Chondrocyte (in vitro differentiated cells): ENCODE results near the gene CSNK2B. TPM values are rescaled to one million over a fixed set of nuclear protein-coding genes. Genes with fewer than 3 reads are reported as not detected.

Experiments
- DNase-seq: peaks from one replicate; pipeline ENCODE4 v3.0.0; 2021; ENCODE audit warnings: mixed read lengths, low spot score
- H3K27ac Mint-ChIP-seq: one replicate; pipeline ENCODE4 v1.8.0; 2021; ENCODE audit warnings: mild to moderate bottlenecking, moderate library complexity, mixed read lengths; ENCODE audit not compliant: unreplicated experiment
- H3K27me3 Mint-ChIP-seq: 2 replicates; pipeline ENCODE4 v1.8.0; 2021; ENCODE audit warnings: low read depth, mixed read lengths
- H3K36me3 Mint-ChIP-seq: 2 replicates; pipeline ENCODE4 v1.8.0; 2021; ENCODE audit warnings: low read depth, mixed read lengths
- H3K4me1 Mint-ChIP-seq: 2 replicates; pipeline ENCODE4 v1.8.0; 2021; ENCODE audit warnings: low read depth, mild to moderate bottlenecking, mixed read lengths
- H3K4me3 Mint-ChIP-seq: one replicate; pipeline ENCODE4 v1.8.0; 2021; ENCODE audit warnings: mild to moderate bottlenecking, moderate library complexity, mixed read lengths; ENCODE audit not compliant: unreplicated experiment
- H3K9me3 Mint-ChIP-seq: 2 replicates; pipeline ENCODE4 v1.8.0; 2021; ENCODE audit warnings: low read depth, mixed read lengths
- CTCF ChIP-seq: fragments of 200-600 bp; sonication (generic); IDR thresholded peaks from 2 replicates; pipeline ENCODE4 v1.5.0; 2021; ENCODE audit warnings: antibody characterized with exemption, mild to moderate bottlenecking, moderate library complexity
- total RNA-seq: library from RNA; stranded (reverse); gene quantifications from 3 replicates; pipeline ENCODE4 v1.2.1, GENCODE V29; 2021

CSNK2B gene
- total RNA-seq, 1 donor from 2014 or later = 116 TPM

GRCh38 chr6:31692886-31693285, 27.0 kb downstream of the CSNK2B start:
- Mint-ChIP-seq H3K27me3 (no peaks in the 10 kb centered on the region), H3K27ac (no peak overlapping the region), H3K9me3 (no peaks in the 10 kb centered on the region), H3K4me3 (no peak overlapping the region), H3K36me3 (peaks cover 27% of the 10 kb centered on the region), H3K4me1 (no peaks in the 10 kb centered on the region)
- no peak for DNase-seq
- TF ChIP-seq CTCF = no peak

GRCh38 chr6:31693535-31693934, 27.7 kb downstream of the CSNK2B start:
- H3K9me3 Mint-ChIP-seq = no peaks in the 10 kb centered on the region
- H3K36me3 Mint-ChIP-seq = peaks cover 25% of the 10 kb centered on the region
- no peak for TF ChIP-seq CTCF
- no peaks in the 10 kb centered on the region for H3K4me1 Mint-ChIP-seq
- no peak overlapping the region for H3K4me3 Mint-ChIP-seq
- no peaks in the 10 kb centered on the region for H3K27me3 Mint-ChIP-seq
- DNase-seq = no peak
- no peak overlapping the region for H3K27ac Mint-ChIP-seq

- H3K27me3 Mint-ChIP-seq = no peaks in the 10 kb centered on the region
- no peak overlapping the region for H3K4me3 Mint-ChIP-seq
- peaks cover 18% of the 10 kb centered on the region for H3K4me1 Mint-ChIP-seq
- no peak for DNase-seq
- no peaks in the 10 kb centered on the region for H3K9me3 Mint-ChIP-seq
- no peak for TF ChIP-seq CTCF
- peaks cover 15% of the 10 kb centered on the region for H3K36me3 Mint-ChIP-seq
- peak overlapping the region; percentile 4 for H3K27ac Mint-ChIP-seq
Measured at GRCh38 chr6:31697555-31697954, 31.7 kb downstream of the CSNK2B start.

- TF ChIP-seq CTCF = no peak
- Mint-ChIP-seq H3K27me3 (no peaks in the 10 kb centered on the region), H3K36me3 (peaks cover 5% of the 10 kb centered on the region), H3K9me3 (no peaks in the 10 kb centered on the region), H3K4me3 (peak overlapping the region; percentile 3), H3K4me1 (peaks cover 26% of the 10 kb centered on the region), H3K27ac (peak overlapping the region; percentile 70)
- no peak for DNase-seq
Measured at GRCh38 chr6:31700740-31701401, 35.0 kb downstream of the CSNK2B start.

DNA sequence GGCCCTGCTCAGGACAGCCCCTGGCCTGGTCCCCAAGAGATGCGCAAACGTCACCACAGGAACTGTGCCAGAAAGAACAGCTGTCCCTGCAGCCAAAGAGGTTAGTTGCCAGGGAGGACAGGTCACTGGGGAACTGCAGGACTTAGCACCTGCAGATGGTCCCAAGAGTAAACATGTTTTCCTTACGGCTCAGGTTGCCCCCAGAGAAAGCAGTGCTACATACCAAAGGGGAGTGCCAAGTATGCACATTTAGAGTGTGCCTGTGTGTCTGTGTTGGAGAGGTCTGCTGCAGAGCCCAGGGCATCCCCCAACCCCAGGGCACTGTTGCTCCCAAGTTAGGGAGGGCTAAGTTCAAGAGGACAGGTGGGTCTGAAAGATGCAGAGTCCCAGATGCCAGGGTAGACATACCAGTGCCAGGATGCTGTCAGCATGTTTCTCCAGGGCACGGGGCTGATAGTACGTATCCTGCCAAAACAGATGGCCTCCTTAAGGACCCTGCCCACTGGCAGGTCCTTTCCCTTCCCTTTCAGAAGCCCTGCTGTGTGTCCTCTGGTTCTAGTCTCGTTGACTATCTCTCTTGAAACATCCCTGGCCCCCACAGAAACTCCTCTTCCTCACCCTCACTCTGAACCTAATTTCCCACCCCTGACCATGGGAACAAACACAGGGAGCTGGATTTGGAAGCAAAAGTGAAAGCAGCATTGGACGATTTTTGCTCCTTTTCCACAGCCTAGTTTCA, 36.0 kb downstream of the CSNK2B start:
- Mint-ChIP-seq H3K9me3 (no peaks in the 10 kb centered on the region), H3K27ac (peak overlapping the region; percentile 98), H3K27me3 (no peaks in the 10 kb centered on the region), H3K4me3 (peak overlapping the region; percentile 99), H3K4me1 (peaks cover 26% of the 10 kb centered on the region), H3K36me3 (peaks cover 2% of the 10 kb centered on the region)
- no peak for DNase-seq
- no peak for TF ChIP-seq CTCF
